Neuronal stem cell (in vitro differentiated cells): ENCODE results near the gene GNAT1.

ENCODE experiments used
- DNase-seq: peaks from one replicate; pipeline ENCODE4 v3.0.0-alpha.2; 2013; ENCODE audit warnings: low spot score
- H2AFZ ChIP-seq: one replicate; pipeline ENCODE4 v1.6.1; 2013; ENCODE audit warnings: mild to moderate bottlenecking, low read length, inconsistent platforms
- H2AK5ac ChIP-seq: 2 replicates; pipeline ENCODE4 v1.6.1; 2013; ENCODE audit warnings: low read depth, mild to moderate bottlenecking, inconsistent platforms, low read length, moderate library complexity, mixed read lengths
- H2BK120ac ChIP-seq: 2 replicates; pipeline ENCODE4 v1.6.1; 2013; ENCODE audit warnings: low read depth, mild to moderate bottlenecking, inconsistent platforms, low read length, moderate library complexity, mixed read lengths
- H2BK12ac ChIP-seq: one replicate; pipeline ENCODE4 v1.6.1; 2013; ENCODE audit warnings: low read length, inconsistent platforms
- H2BK15ac ChIP-seq: 2 replicates; pipeline ENCODE4 v1.6.1; 2013; ENCODE audit warnings: mild to moderate bottlenecking, low read length, inconsistent platforms, mixed read lengths
- H2BK5ac ChIP-seq: one replicate; pipeline ENCODE4 v1.6.1; 2013; ENCODE audit warnings: inconsistent platforms, mild to moderate bottlenecking, low read length, moderate library complexity
- H3K14ac ChIP-seq: one replicate; pipeline ENCODE4 v1.6.1; 2013; ENCODE audit warnings: low read length, inconsistent platforms
- H3K18ac ChIP-seq: 2 replicates; pipeline ENCODE4 v1.6.1; 2013; ENCODE audit warnings: low read length, inconsistent platforms
- H3K23ac ChIP-seq: 2 replicates; pipeline ENCODE4 v1.6.1; 2013; ENCODE audit warnings: low read depth, mild to moderate bottlenecking, mixed read lengths, low read length, inconsistent platforms; ENCODE audit not compliant: poor library complexity
- H3K27ac ChIP-seq: replicated peaks from 3 replicates; pipeline ENCODE4 v1.5.1; 2013; ENCODE audit warnings: low read length, inconsistent platforms
- H3K27me3 ChIP-seq, 3 experiments: 2 replicates each; pipeline ENCODE4 v1.6.1; 2013; ENCODE audit warnings: low read length in 3 of 3, mild to moderate bottlenecking in 2 of 3, inconsistent platforms in 1 of 3, low read depth in 1 of 3, mixed read lengths in 1 of 3, moderate library complexity in 1 of 3; ENCODE audit not compliant: control insufficient read depth in 3 of 3, insufficient read depth in 3 of 3
- H3K36me3 ChIP-seq, 2 donors: replicated peaks in 1 of 2; 2 replicates each; pipeline ENCODE4 v1.6.1; 2013; ENCODE audit warnings: low read length in 2 of 2; ENCODE audit not compliant: control insufficient read depth in 2 of 2, insufficient read depth in 2 of 2
- H3K4ac ChIP-seq: 2 replicates; pipeline ENCODE4 v1.6.1; 2013; ENCODE audit warnings: inconsistent platforms, mild to moderate bottlenecking, low read length, moderate library complexity
- H3K4me1 ChIP-seq, 2 donors: 1 replicate in 1 of 2; 2 replicates in 1 of 2; pipeline ENCODE4 v1.6.1; 2013; ENCODE audit warnings: low read length in 2 of 2, low read depth in 1 of 2; ENCODE audit not compliant: control insufficient read depth in 2 of 2, insufficient read depth in 1 of 2
- H3K4me2 ChIP-seq: one replicate; pipeline ENCODE4 v1.6.1; 2013; ENCODE audit warnings: mild to moderate bottlenecking, low read length, inconsistent platforms; ENCODE audit not compliant: insufficient read depth, poor library complexity, severe bottlenecking
- H3K4me3 ChIP-seq, 2 donors: 2 replicates each; pipeline ENCODE4 v1.5.1; 2013; ENCODE audit warnings: low read length in 2 of 2, mild to moderate bottlenecking in 2 of 2, inconsistent platforms in 1 of 2, moderate library complexity in 1 of 2
- H3K79me1 ChIP-seq: one replicate; pipeline ENCODE4 v1.6.1; 2013; ENCODE audit warnings: low read depth, mild to moderate bottlenecking, inconsistent platforms, low read length, moderate library complexity
- H3K9ac ChIP-seq: one replicate; pipeline ENCODE4 v1.6.1; 2013; ENCODE audit warnings: mild to moderate bottlenecking, low read depth, low read length, inconsistent platforms; ENCODE audit not compliant: poor library complexity
- H3K9me3 ChIP-seq, 2 donors: replicated peaks in 1 of 2; 2 replicates each; pipeline versions ENCODE3 to v1.6.1; 2013; ENCODE audit warnings: low read length in 2 of 2, mild to moderate bottlenecking in 2 of 2, inconsistent platforms in 1 of 2, low read depth in 1 of 2, mixed read lengths in 1 of 2, moderate library complexity in 1 of 2; ENCODE audit not compliant: control insufficient read depth in 2 of 2, insufficient read depth in 1 of 2
- H4K8ac ChIP-seq: one replicate; pipeline ENCODE4 v1.6.1; 2013; ENCODE audit warnings: low read depth, mild to moderate bottlenecking, inconsistent platforms, low read length, moderate library complexity
- H4K91ac ChIP-seq: one replicate; pipeline ENCODE4 v1.6.1; 2013; ENCODE audit warnings: low read length, low read depth, mild to moderate bottlenecking, inconsistent platforms; ENCODE audit not compliant: poor library complexity
- WGBS, 2 donors: extraction: QIAGEN DNeasy Blood & Tissue Kit; methylation state at CpG; one replicate each; pipeline ENCODE4 v1.1.7; 2013; ENCODE audit warnings: missing lambda C conversion rate in 2 of 2, mixed read lengths in 1 of 2; ENCODE audit not compliant: insufficient read length in 2 of 2, insufficient replicate concordance in 1 of 2; ENCODE audit errors: extremely low coverage in 2 of 2; 5-methylcytosine and 5-hydroxymethylcytosine counted together

The GNAT1 gene

GRCh38 chr3:50245251-50245745 lies 53.9 kb downstream of the GNAT1 start:
- peak overlapping the region; percentile 28 for H3K23ac ChIP-seq
- peak overlapping the region; percentile 56 for H4K91ac ChIP-seq
- peak overlapping the region; percentile 31 for H2AK5ac ChIP-seq
- H3K36me3 ChIP-seq = peaks cover 26 to 54% of the 10 kb centered on the region in 2 donors
- peak overlapping the region; percentile 86 for H3K18ac ChIP-seq
- WGBS, 2 donors = no CpG with 5 or more reads among the region's 16 CpGs
- peak overlapping the region; percentile 93 for H3K27ac ChIP-seq
- no peak overlapping the region for H3K14ac ChIP-seq
- no peak overlapping the region for H4K8ac ChIP-seq
- DNase-seq = no peak
- peaks cover 34% of the 10 kb centered on the region for H3K79me1 ChIP-seq
- no peak overlapping the region for H2AFZ ChIP-seq
- peak overlapping the region; percentile 97 for H2BK5ac ChIP-seq
- H3K27me3 ChIP-seq = no peaks in the 10 kb centered on the region
- H2BK15ac ChIP-seq = peak overlapping the region; percentile 91
- H2BK120ac ChIP-seq = peak overlapping the region; percentile 39
- H3K4me3 ChIP-seq = no peak overlapping the region
- no peak overlapping the region for H3K4ac ChIP-seq
- peak overlapping the region; percentile 35 for H2BK12ac ChIP-seq
- peaks cover 47 to 53% of the 10 kb centered on the region in 2 donors for H3K4me1 ChIP-seq
- H3K4me2 ChIP-seq = peak overlapping the region; percentile 40
- no peaks in the 10 kb centered on the region for H3K9me3 ChIP-seq
- peak overlapping the region; percentile 64 for H3K9ac ChIP-seq

- H3K4me3 ChIP-seq = peak overlapping the region; percentile 19 to 36
- peak overlapping the region; percentile 97 for H2AK5ac ChIP-seq
- peak overlapping the region; percentile 19 for H4K8ac ChIP-seq
- H3K27ac ChIP-seq = peak overlapping the region; percentile 93
- H2AFZ ChIP-seq = peak overlapping the region; percentile 41
- peak overlapping the region; percentile 96 for H3K18ac ChIP-seq
- H3K79me1 ChIP-seq = peaks cover 36% of the 10 kb centered on the region
- peak overlapping the region; percentile 91 for H2BK15ac ChIP-seq
- peak overlapping the region; percentile 8 for H3K4ac ChIP-seq
- no peaks in the 10 kb centered on the region for H3K27me3 ChIP-seq
- H2BK5ac ChIP-seq = peak overlapping the region; percentile 97
- peaks cover 26 to 57% of the 10 kb centered on the region in 2 donors for H3K36me3 ChIP-seq
- H2BK120ac ChIP-seq = peak overlapping the region; percentile 39
- H3K23ac ChIP-seq = peak overlapping the region; percentile 28
- peak overlapping the region; percentile 90 for H3K9ac ChIP-seq
- H3K4me1 ChIP-seq = peaks cover 44 to 50% of the 10 kb centered on the region in 2 donors
- H3K4me2 ChIP-seq = peak overlapping the region; percentile 55
- no peaks in the 10 kb centered on the region for H3K9me3 ChIP-seq
- H4K91ac ChIP-seq = peak overlapping the region; percentile 56
- peak; percentile 97 for DNase-seq
- no CpG with 5 or more reads among the region's 25 CpGs for WGBS, 2 donors
- peak overlapping the region; percentile 56 for H3K14ac ChIP-seq
- peak overlapping the region; percentile 91 for H2BK12ac ChIP-seq
Observed at GRCh38 chr3:50245831-50246516, 54.6 kb downstream of the GNAT1 start.

DNA sequence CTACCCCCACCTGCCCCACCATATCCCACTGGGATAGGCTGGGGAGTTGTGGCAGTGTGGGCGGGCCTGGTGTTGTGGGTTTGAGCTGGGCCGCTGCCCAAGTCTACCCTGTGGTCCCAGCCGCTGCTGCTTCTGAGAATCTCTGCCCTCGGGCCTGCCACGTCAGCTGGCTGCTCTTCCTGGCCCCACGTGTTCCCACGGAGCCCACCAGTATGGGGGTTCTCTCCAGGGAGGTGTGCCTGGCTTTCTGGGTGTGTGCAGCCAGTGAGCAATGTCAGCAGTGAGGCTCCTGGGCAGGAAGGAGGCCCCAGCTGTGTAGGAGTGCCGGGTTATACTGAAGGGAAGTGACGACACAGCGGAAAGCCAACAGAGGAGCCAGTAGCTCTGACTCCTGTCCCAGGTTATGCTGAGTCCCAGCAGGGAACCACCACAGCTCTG lies 55.1 kb downstream of the GNAT1 start:
- no CpG with 5 or more reads among the region's 10 CpGs for WGBS, 2 donors
- Histone ChIP-seq H4K91ac (peak overlapping the region; percentile 44), H2AFZ (no peak overlapping the region), H3K14ac (peak overlapping the region; percentile 56), H2BK120ac (peak overlapping the region; percentile 26), H2BK12ac (peak overlapping the region; percentile 91), H3K36me3 (peaks cover 31 to 63% of the 10 kb centered on the region in 2 donors), H3K27ac (peak overlapping the region; percentile 93), H3K4me1 (peaks cover 40 to 47% of the 10 kb centered on the region in 2 donors), H3K9me3 (no peaks in the 10 kb centered on the region), H3K23ac (peak overlapping the region; percentile 21), H3K4me2 (peak overlapping the region; percentile 55), H2BK5ac (peak overlapping the region; percentile 68), H2BK15ac (peak overlapping the region; percentile 51), H3K4ac (peak overlapping the region; percentile 8), H3K27me3 (no peaks in the 10 kb centered on the region), H2AK5ac (peak overlapping the region; percentile 97), H3K4me3 (peak overlapping the region; percentile 19 to 36), H3K18ac (peak overlapping the region; percentile 96), H3K9ac (peak overlapping the region; percentile 90), H4K8ac (peak overlapping the region; percentile 19), H3K79me1 (peaks cover 42% of the 10 kb centered on the region)
- no peak for DNase-seq
